HG03159 (cell line): Measurements from ENCODE around the gene PSORS1C1.

Experiments used
- ATAC-seq: cut with Tn5 transposase; IDR thresholded peaks from one replicate; pipeline ENCODE4 v1.9.1; 2021; ENCODE audit warnings: mild to moderate bottlenecking, moderate library complexity; ENCODE audit not compliant: unreplicated experiment

Gene PSORS1C1

GRCh38 chr6:31094389-31094881 lies 20.2 kb upstream of the PSORS1C1 start:
- ATAC-seq = no peak

- no peak for ATAC-seq
Measured at GRCh38 chr6:31096215-31096614, 18.4 kb upstream of the PSORS1C1 start.

GRCh38 chr6:31096656-31097055 lies 17.9 kb upstream of the PSORS1C1 start:
- ATAC-seq = no peak

- ATAC-seq = no peak
Measured at GRCh38 chr6:31098449-31098938, 16.1 kb upstream of the PSORS1C1 start.

- no peak for ATAC-seq
Measured at GRCh38 chr6:31103136-31103535, 11.5 kb upstream of the PSORS1C1 start.

GRCh38 chr6:31107052-31107451 lies 7.5 kb upstream of the PSORS1C1 start:
- no peak for ATAC-seq

GRCh38 chr6:31110825-31111582 lies 3.6 kb upstream of the PSORS1C1 start:
- no peak for ATAC-seq

- no peak for ATAC-seq
Measured at GRCh38 chr6:31111712-31112111, 2.9 kb upstream of the PSORS1C1 start.

- ATAC-seq = no peak
Measured at GRCh38 chr6:31112478-31112877, 2.1 kb upstream of the PSORS1C1 start, which contains the start of gene C6orf15. Gene C6orf15 (minus strand): TSS chr6:31112575. CDS start chr6:31112555, 20 bp downstream.

- ATAC-seq = no peak
Measured at GRCh38 chr6:31113861-31114540, 599 bp upstream of the PSORS1C1 start.

- ATAC-seq = no peak
Measured at GRCh38 chr6:31114970-31115849, 610 bp downstream of the PSORS1C1 start.

- no peak for ATAC-seq
Measured at GRCh38 chr6:31115941-31116560, 1.5 kb downstream of the PSORS1C1 start.

- ATAC-seq = no peak
Measured at GRCh38 chr6:31116661-31117385, 2.2 kb downstream of the PSORS1C1 start.

GRCh38 chr6:31118178-31118577 lies 3.6 kb downstream of the PSORS1C1 start:
- no peak for ATAC-seq

- no peak for ATAC-seq
Measured at GRCh38 chr6:31120151-31120915, 5.7 kb downstream of the PSORS1C1 start, which contains the start of gene CDSN. Gene CDSN (minus strand): TSS chr6:31120446. CDS start chr6:31120419, 27 bp downstream.

GRCh38 chr6:31121131-31121790 lies 6.7 kb downstream of the PSORS1C1 start:
- ATAC-seq = no peak

GRCh38 chr6:31122791-31123706 lies 8.4 kb downstream of the PSORS1C1 start:
- no peak for ATAC-seq
